ENCODE data around the gene DMGDH.

GRCh38 chr5:78974011-78974410 lies 95.5 kb downstream of the DMGDH start:
- TF ChIP-seq CTCF (IDR thresholded peaks at IDR 0.05; ENCODE audit: low read depth, low read length, missing input control) (no peak), RXRA (IDR thresholded peaks at IDR 0.05) (no peak), RAD21 (IDR thresholded peaks at IDR 0.05) (no peak)
